Colonic mucosa (tissue), 4 donors: ENCODE measurements around the gene TPP1. TPM values are rescaled to one million over a fixed set of nuclear protein-coding genes. Genes with fewer than 3 reads are reported as not detected.

Experiments used
- DNase-seq: peaks from one replicate; pipeline ENCODE4 v3.0.0-alpha.2; 2020
- H3K27ac ChIP-seq: fragments of 200-600 bp; one replicate; pipeline ENCODE4 v1.8.0; 2021
- H3K27me3 ChIP-seq: fragments of 200-600 bp; one replicate; pipeline ENCODE4 v1.8.0; 2021
- H3K36me3 ChIP-seq: fragments of 200-600 bp; one replicate; pipeline ENCODE4 v1.8.0; 2021
- H3K4me1 ChIP-seq: fragments of 200-600 bp; one replicate; pipeline ENCODE4 v1.8.0; 2021; ENCODE audit warnings: mild to moderate bottlenecking
- H3K4me3 ChIP-seq: fragments of 200-600 bp; one replicate; pipeline ENCODE4 v1.8.0; 2021
- H3K9ac ChIP-seq, 2 donors: one replicate each; pipeline ENCODE4 v1.7.0; 2013; ENCODE audit warnings: control low read depth in 2 of 2, low read depth in 2 of 2, low read length in 2 of 2
- H3K9me3 ChIP-seq: fragments of 200-600 bp; one replicate; pipeline ENCODE4 v1.8.0; 2021
- CTCF ChIP-seq: fragments of 200-600 bp; IDR thresholded peaks from one replicate; pipeline ENCODE4 v1.8.0; 2022; ENCODE audit warnings: antibody characterized with exemption, mild to moderate bottlenecking
- intact Hi-C: fragments of 100-400 bp; cut with DNase I; formaldehyde crosslinking; loops from one replicate; pipeline ENCODE4 v1.14.1; 2022
- total RNA-seq, 2 donors: library from RNA; stranded (reverse); fragmentation: NEBNext Ultra II Directional in 1 of 2; extraction: Animal tissue kit (Norgen Biotek cat#: 25700) in 1 of 2; gene quantifications; one replicate each; pipeline ENCODE4 v1.2.1, GENCODE V29; 2021
- donor health status: healthy.
- donor health status: DM: no; HTN: no; CAD: no.
- donor health status: DM: no; HTN: no; CAD: no.

Gene TPP1
- total RNA-seq, 2 donors from 2014 or later: 83.4 to 123 TPM

- intact Hi-C loops: no loop called here
- Histone ChIP-seq H3K27me3 (no peaks in the 10 kb centered on the region), H3K36me3 (no peaks in the 10 kb centered on the region), H3K4me3 (no peak overlapping the region), H3K9me3 (no peaks in the 10 kb centered on the region), H3K9ac (no peak overlapping the region), H3K27ac (no peak overlapping the region), H3K4me1 (no peaks in the 10 kb centered on the region)
- no peak for TF ChIP-seq CTCF
- DNase-seq: no peak
These were observed 31.2 kb downstream of the TPP1 start for GRCh38 chr11:6588018-6588417.

- Histone ChIP-seq H3K4me1 (no peaks in the 10 kb centered on the region), H3K27me3 (no peaks in the 10 kb centered on the region), H3K36me3 (no peaks in the 10 kb centered on the region), H3K4me3 (no peak overlapping the region), H3K27ac (no peak overlapping the region), H3K9me3 (no peaks in the 10 kb centered on the region), H3K9ac (no peak overlapping the region)
- TF ChIP-seq CTCF: no peak
- DNase-seq: peak; percentile 11
- intact Hi-C loops: no loop called here
These were observed 31.8 kb downstream of the TPP1 start for GRCh38 chr11:6587360-6587953.

DNA sequence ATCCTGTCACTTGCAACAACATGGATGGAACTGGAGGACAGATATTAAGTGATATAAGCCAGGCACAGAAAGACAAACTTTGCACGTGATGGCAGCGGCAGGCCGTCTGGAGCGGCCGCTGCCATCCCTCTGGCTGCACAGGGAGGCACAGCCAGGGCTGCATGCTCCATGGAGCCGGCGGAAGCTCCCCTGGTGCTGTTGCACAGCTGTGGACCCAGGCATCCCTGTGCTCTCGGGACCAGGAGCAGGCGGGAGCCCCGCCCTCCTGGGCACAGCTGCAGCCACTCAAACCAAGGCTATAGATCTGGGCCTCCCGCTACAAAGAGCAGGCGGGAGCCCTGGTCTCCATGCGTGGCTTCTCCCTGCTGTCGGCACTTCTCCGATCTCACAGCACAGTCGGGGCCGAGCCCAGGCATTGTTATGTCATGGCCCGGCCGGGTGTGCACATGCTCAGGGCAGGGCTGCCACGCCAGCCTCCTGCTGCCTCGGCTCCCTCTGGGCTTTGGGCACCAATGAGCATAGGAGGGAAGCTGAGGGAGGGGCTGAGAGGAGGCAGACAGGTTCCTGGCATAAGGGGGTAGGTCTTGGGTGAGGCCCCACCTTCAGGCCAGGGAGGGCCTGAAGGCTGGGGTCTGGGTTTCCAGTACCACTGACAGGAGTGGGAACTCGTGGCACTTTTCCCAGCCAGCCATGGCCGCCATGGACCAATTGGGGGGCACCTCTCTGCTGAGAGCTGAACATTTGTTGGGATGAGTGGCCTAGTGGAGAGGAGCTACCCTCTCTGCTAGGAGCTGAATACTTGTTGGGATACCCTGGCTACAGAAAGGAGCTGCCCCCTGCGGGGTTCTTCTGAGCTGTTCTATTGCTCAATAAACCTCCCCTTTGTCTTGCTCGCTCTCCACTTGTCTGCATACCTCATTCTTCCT, 32.5 kb downstream of the TPP1 start:
- Histone ChIP-seq H3K9ac (no peak overlapping the region), H3K4me1 (no peaks in the 10 kb centered on the region), H3K27ac (no peak overlapping the region), H3K4me3 (no peak overlapping the region), H3K36me3 (no peaks in the 10 kb centered on the region), H3K27me3 (no peaks in the 10 kb centered on the region), H3K9me3 (no peaks in the 10 kb centered on the region)
- no peak for TF ChIP-seq CTCF
- intact Hi-C loops: no loop called here
- peak; percentile 14 for DNase-seq

DNA sequence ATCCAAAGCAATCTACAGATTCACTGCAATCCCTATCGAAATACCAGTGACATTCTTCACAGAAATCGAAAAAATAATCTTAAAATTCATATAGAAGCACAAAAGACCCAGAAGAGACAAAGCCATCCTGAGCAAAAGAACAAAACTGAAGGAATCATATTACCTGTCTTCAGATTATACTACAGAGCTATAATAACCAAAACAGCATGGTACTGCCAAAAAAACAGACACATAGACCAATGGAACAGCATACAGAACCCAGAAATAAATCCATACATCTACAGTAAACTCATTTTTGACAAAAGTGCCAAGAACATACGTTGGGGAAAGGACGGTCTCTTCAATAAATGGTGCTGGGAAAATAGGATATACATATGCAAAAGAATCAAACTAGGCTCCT, 34.7 kb downstream of the TPP1 start:
- Histone ChIP-seq H3K36me3 (no peaks in the 10 kb centered on the region), H3K27ac (no peak overlapping the region), H3K9ac (no peak overlapping the region), H3K9me3 (no peaks in the 10 kb centered on the region), H3K4me3 (no peak overlapping the region), H3K4me1 (no peaks in the 10 kb centered on the region), H3K27me3 (no peaks in the 10 kb centered on the region)
- intact Hi-C loops: no loop called here
- no peak for TF ChIP-seq CTCF
- DNase-seq: no peak

DNA sequence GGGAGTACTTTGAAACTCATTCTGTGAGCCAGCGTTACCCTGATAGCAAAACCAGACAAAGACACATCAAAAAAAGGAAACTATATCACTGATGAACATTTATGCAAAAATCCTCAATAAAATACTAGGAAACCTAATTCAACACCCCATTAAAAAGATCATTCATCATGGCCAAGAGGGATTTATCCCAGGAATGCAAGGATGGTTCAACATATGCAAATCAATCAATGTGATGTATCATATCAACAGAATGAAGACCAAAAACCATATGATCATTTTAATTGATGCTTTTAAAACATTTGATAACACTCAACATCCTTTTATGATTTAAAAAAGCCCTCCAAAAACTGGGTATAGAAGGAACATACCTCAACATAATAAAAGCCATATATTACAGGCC, 35.6 kb downstream of the TPP1 start:
- Histone ChIP-seq H3K9me3 (no peaks in the 10 kb centered on the region), H3K9ac (no peak overlapping the region), H3K4me3 (no peak overlapping the region), H3K36me3 (no peaks in the 10 kb centered on the region), H3K4me1 (no peaks in the 10 kb centered on the region), H3K27me3 (no peaks in the 10 kb centered on the region), H3K27ac (no peak overlapping the region)
- intact Hi-C loops: no loop called here
- TF ChIP-seq CTCF: no peak
- DNase-seq: no peak
